ENCODE results near the gene ARID4A. TPM values are rescaled to one million over a fixed set of nuclear protein-coding genes. Genes with fewer than 3 reads are reported as not detected.
A peak's percentile ranks its signal among the peaks of the same experiment; 100 is the strongest.

The ARID4A gene
- total and polyA plus RNA-seq, 12 donors, result 4.4 to 38.0 (median 17.9) TPM

- Histone ChIP-seq H3K4me1 (replicated peaks in 1 of 2) (peaks cover 0 to 39% of the 10 kb centered on the region in 2 donors), H3K4me3 (no peak overlapping the region), H3K27me3 (no peaks in the 10 kb centered on the region), H3K36me3 (replicated peaks in 1 of 2) (peaks cover 0 to 60% of the 10 kb centered on the region in 2 donors), H3K27ac (peak overlapping the region in 1 of 5 donors; percentile 6), H3K9me3 (replicated peaks in 1 of 3) (peaks cover 0 to 4% (median 0%) of the 10 kb centered on the region in 3 donors)
- TF ChIP-seq POLR2A (IDR thresholded peaks at IDR 0.05) (no peak), CTCF (IDR thresholded peaks at IDR 0.05) (no peak)
- DNase-seq, result no peak
- intact Hi-C loops (cut with DNase I), result no loop called here
- 44 to 53% (median 48%) methylated on average over 3 of the region's 3 CpGs for WGBS, 4 donors
These were observed 10.7 kb upstream of the ARID4A start for GRCh38 chr14:58287607-58288042.

GRCh38 chr14:58288106-58288792, 10.1 kb upstream of the ARID4A start:
- WGBS, 4 donors, result 62 to 80% (median 72%) methylated on average over 3 of the region's 3 CpGs
- TF ChIP-seq CTCF (IDR thresholded peaks at IDR 0.05), result no peak
- no peak for TF ChIP-seq POLR2A (IDR thresholded peaks at IDR 0.05)

GRCh38 chr14:58291646-58292045, 6.7 kb upstream of the ARID4A start:
- intact Hi-C loops (cut with DNase I), result no loop called here
- DNase-seq, result no peak
- no peak overlapping the region for H3K27ac ChIP-seq
- WGBS, 4 donors, result 66 to 71% (median 70%) methylated on average over 5 of the region's 5 CpGs
- H3K9me3 ChIP-seq (replicated peaks in 1 of 3), result peaks cover 0 to 4% (median 0%) of the 10 kb centered on the region in 3 donors
- TF ChIP-seq CTCF (IDR thresholded peaks at IDR 0.05) (no peak), POLR2A (IDR thresholded peaks at IDR 0.05) (no peak)
- no peak overlapping the region for H3K4me3 ChIP-seq
- H3K27me3 ChIP-seq, result no peaks in the 10 kb centered on the region
- peaks cover 0 to 50% of the 10 kb centered on the region in 2 donors for H3K36me3 ChIP-seq (replicated peaks in 1 of 2)
- peaks cover 0 to 55% of the 10 kb centered on the region in 2 donors for H3K4me1 ChIP-seq (replicated peaks in 1 of 2)

More at GRCh38 chr14:58288106-58288792, 10.1 kb upstream of the ARID4A start:
- H3K36me3 ChIP-seq (replicated peaks in 1 of 2), result peaks cover 0 to 62% of the 10 kb centered on the region in 2 donors
- peak overlapping the region in 1 of 5 donors; percentile 6 for H3K27ac ChIP-seq
- peaks cover 0 to 4% (median 0%) of the 10 kb centered on the region in 3 donors for H3K9me3 ChIP-seq (replicated peaks in 1 of 3)
- H3K4me1 ChIP-seq (replicated peaks in 1 of 2), result peaks cover 0 to 38% of the 10 kb centered on the region in 2 donors
- DNase-seq, result no peak
- H3K27me3 ChIP-seq, result no peaks in the 10 kb centered on the region
- H3K4me3 ChIP-seq, result no peak overlapping the region
- intact Hi-C loops (cut with DNase I), result no loop called here

GRCh38 chr14:58292187-58292586, 6.2 kb upstream of the ARID4A start:
- Histone ChIP-seq H3K27ac (no peak overlapping the region), H3K4me1 (replicated peaks in 1 of 2) (peaks cover 0 to 59% of the 10 kb centered on the region in 2 donors), H3K9me3 (replicated peaks in 1 of 3) (peaks cover 0 to 1% (median 0%) of the 10 kb centered on the region in 3 donors), H3K27me3 (no peaks in the 10 kb centered on the region), H3K4me3 (no peak overlapping the region), H3K36me3 (replicated peaks in 1 of 2) (peaks cover 0 to 50% of the 10 kb centered on the region in 2 donors)
- 78 to 82% (median 81%) methylated on average over 3 of the region's 3 CpGs for WGBS, 4 donors
- no peak for TF ChIP-seq POLR2A (IDR thresholded peaks at IDR 0.05)
- TF ChIP-seq CTCF (IDR thresholded peaks at IDR 0.05), result no peak
- intact Hi-C loops (cut with DNase I), result no loop called here
- DNase-seq, result no peak

Data from adrenal gland (tissue), 12 donors.